Activated naive CD4-positive, alpha-beta T cell treated with Interleukin-2 at 50 U/mL for 16 hours (primary cell): ENCODE results near the gene DUX4.
"Not testable (repeated sequence)": the region's sequence is repeated elsewhere in the genome, so short reads cannot be mapped to it uniquely, and the experiment has no call there.

ENCODE experiments used
- DNase-seq: peaks from one replicate; pipeline ENCODE4 v3.0.0-alpha.2; 2020

Gene DUX4

GRCh38 chr4:190173428-190173827 lies at the start of gene DUX4:
DUX4 (plus strand) TSS chr4:190173774; CDS start chr4:190173774, 0 bp downstream.
- DNase-seq: not testable (repeated sequence)

- DNase-seq: not testable (repeated sequence)
These were observed 1.9 kb downstream of the DUX4 start for GRCh38 chr4:190175436-190175835.

- DNase-seq: peak; percentile 6
These were observed 4.4 kb downstream of the DUX4 start for GRCh38 chr4:190177727-190178605.

- DNase-seq: not testable (repeated sequence)
These were observed 5.0 kb downstream of the DUX4 start for GRCh38 chr4:190178606-190178990.

GRCh38 chr4:190179030-190179739 lies 5.6 kb downstream of the DUX4 start:
- not testable (repeated sequence) for DNase-seq

- DNase-seq: not testable (repeated sequence)
These were observed 6.1 kb downstream of the DUX4 start for GRCh38 chr4:190179740-190180094.

- not testable (repeated sequence) for DNase-seq
These were observed 7.4 kb downstream of the DUX4 start for GRCh38 chr4:190180947-190181346.

GRCh38 chr4:190181481-190182100 lies 8.0 kb downstream of the DUX4 start:
- not testable (repeated sequence) for DNase-seq

GRCh38 chr4:190203510-190203909 lies 29.9 kb downstream of the DUX4 start:
- DNase-seq: not testable (repeated sequence)
